Panc1 (cell line): ENCODE data around the gene GJB1. TPM values are rescaled to one million over a fixed set of nuclear protein-coding genes. Genes with fewer than 3 reads are reported as not detected.

Experiments used
- ATAC-seq: fragments of 200-7000 bp; cut with Tn5 transposase; 2 replicates; pipeline ENCODE4 v1.9.1; 2020; ENCODE audit warnings: mild to moderate bottlenecking, moderate library complexity
- BruUV-seq: library from RNA; stranded (reverse); fragments of 400-500 nt; replicated peaks from 2 replicates; lab custom pipeline; 2021; lab: Mats Ljungman, UMichigan
- CTCF ChIA-PET: fragments of 300-600 bp; sonication (Branson Sonifier 250); formaldehyde crosslinking; loops from one replicate; lab custom pipeline; 2022; ENCODE audit warnings: antibody characterized with exemption; lab: Charles Lee
- POLR2A ChIA-PET: fragments of 300-600 bp; sonication (Branson Sonifier 250); formaldehyde crosslinking; loops from one replicate; lab custom pipeline; 2022; ENCODE audit warnings: antibody characterized with exemption; lab: Charles Lee
- DNase-seq: peaks from one replicate; pipeline ENCODE4 v3.0.0-alpha.2; 2010; ENCODE audit warnings: low read depth, low spot score
- H3K27ac ChIP-seq: 2 replicates; pipeline ENCODE4 v1.5.1; 2011; ENCODE audit warnings: mild to moderate bottlenecking, low read length, inconsistent platforms
- H3K27me3 ChIP-seq: fragments of 200-500 bp; sonication (Bioruptor generic); 2 replicates; pipeline ENCODE4 v1.6.0; 2014; ENCODE audit warnings: low read length, inconsistent platforms; ENCODE audit not compliant: control insufficient read depth, insufficient read depth
- H3K36me3 ChIP-seq: fragments of 200-500 bp; sonication (Bioruptor generic); 2 replicates; pipeline ENCODE4 v1.5.1; 2014; ENCODE audit warnings: inconsistent platforms, mild to moderate bottlenecking, low read length, moderate library complexity; ENCODE audit not compliant: control insufficient read depth, insufficient read depth
- H3K4me1 ChIP-seq: 2 replicates; pipeline ENCODE4 v1.5.1; 2011; ENCODE audit warnings: inconsistent platforms, mild to moderate bottlenecking, low read length, moderate library complexity; ENCODE audit not compliant: control insufficient read depth, insufficient read depth
- H3K4me3 ChIP-seq, 2 experiments: 2 replicates each; pipeline ENCODE4 v1.5.1; 2011 to 2012; ENCODE audit warnings: low read depth in 2 of 2, low read length in 2 of 2, mild to moderate bottlenecking in 2 of 2, inconsistent platforms in 1 of 2, moderate library complexity in 1 of 2
- H3K9me3 ChIP-seq: fragments of 200-500 bp; sonication (Bioruptor generic); 2 replicates; pipeline ENCODE4 v1.5.1; 2014; ENCODE audit warnings: low read depth, mild to moderate bottlenecking, inconsistent platforms, low read length, moderate library complexity; ENCODE audit not compliant: control insufficient read depth, insufficient read depth
- POLR2AphosphoS5 ChIP-seq: IDR thresholded peaks from 2 replicates; pipeline ENCODE4 v1.6.1; 2012; ENCODE audit warnings: mild to moderate bottlenecking, low read depth, low read length, moderate library complexity
- REST ChIP-seq, 2 experiments: IDR thresholded peaks; 2 replicates each; pipeline ENCODE4 v1.6.1; 2011 to 2012; ENCODE audit warnings: low read depth in 2 of 2, control low read depth in 1 of 2, low read length in 1 of 2, mild to moderate bottlenecking in 1 of 2, moderate library complexity in 1 of 2; ENCODE audit not compliant: insufficient read depth in 1 of 2
- SIN3A ChIP-seq: IDR thresholded peaks from 2 replicates; pipeline ENCODE4 v1.6.1; 2012; ENCODE audit warnings: low read depth, mild to moderate bottlenecking, low read length, moderate library complexity, borderline replicate concordance; ENCODE audit not compliant: insufficient read depth
- TCF7L2 ChIP-seq: IDR thresholded peaks from 2 replicates; pipeline ENCODE4 v1.6.1; 2011; ENCODE audit warnings: mild to moderate bottlenecking, low read depth, low read length, inconsistent platforms
- in situ Hi-C: cut with HindIII; loops from 2 replicates; pipeline ENCODE4 v1.10.0; 2016; ENCODE audit warnings: low sequenced_read_pairs, low pct_unique_long_range_greater_than_20kb
- intact Hi-C: fragments of 100-400 bp; cut with micrococcal nuclease; formaldehyde crosslinking; loops from one replicate; pipeline ENCODE4 v1.10.0; 2022; ENCODE audit not compliant: unreplicated experiment
- total RNA-seq: library from RNA; stranded (reverse); gene quantifications from one replicate; pipeline ENCODE4 v1.2.1, GENCODE V29; 2021; ENCODE audit not compliant: unreplicated experiment
- TF ChIP-seq, protein P1 (sequence below): fragments of 450-650 bp; IDR thresholded peaks from 2 replicates; pipeline ENCODE4 v1.5.1; 2017; ENCODE audit warnings: mild to moderate bottlenecking

The GJB1 gene
- total RNA-seq, 1 experiment from 2014 or later: 0.28 TPM

- BruUV-seq: no TSS peak
- in situ Hi-C loops (no loop called here), intact Hi-C loops (no loop called here)
- no peak overlapping the region for H3K27ac ChIP-seq
- no peaks in the 10 kb centered on the region for H3K4me1 ChIP-seq
- ChIA-PET POLR2A (interaction anchor here (0.6 kb wide), 1 partner anchor 82 kb away, joined by 5 read pairs; no protein-coding TSS in a partner anchor), CTCF (no interaction called here)
- no peaks in the 10 kb centered on the region for H3K9me3 ChIP-seq
- no peak for TF ChIP-seq TCF7L2
- TF ChIP-seq, protein P1, sequence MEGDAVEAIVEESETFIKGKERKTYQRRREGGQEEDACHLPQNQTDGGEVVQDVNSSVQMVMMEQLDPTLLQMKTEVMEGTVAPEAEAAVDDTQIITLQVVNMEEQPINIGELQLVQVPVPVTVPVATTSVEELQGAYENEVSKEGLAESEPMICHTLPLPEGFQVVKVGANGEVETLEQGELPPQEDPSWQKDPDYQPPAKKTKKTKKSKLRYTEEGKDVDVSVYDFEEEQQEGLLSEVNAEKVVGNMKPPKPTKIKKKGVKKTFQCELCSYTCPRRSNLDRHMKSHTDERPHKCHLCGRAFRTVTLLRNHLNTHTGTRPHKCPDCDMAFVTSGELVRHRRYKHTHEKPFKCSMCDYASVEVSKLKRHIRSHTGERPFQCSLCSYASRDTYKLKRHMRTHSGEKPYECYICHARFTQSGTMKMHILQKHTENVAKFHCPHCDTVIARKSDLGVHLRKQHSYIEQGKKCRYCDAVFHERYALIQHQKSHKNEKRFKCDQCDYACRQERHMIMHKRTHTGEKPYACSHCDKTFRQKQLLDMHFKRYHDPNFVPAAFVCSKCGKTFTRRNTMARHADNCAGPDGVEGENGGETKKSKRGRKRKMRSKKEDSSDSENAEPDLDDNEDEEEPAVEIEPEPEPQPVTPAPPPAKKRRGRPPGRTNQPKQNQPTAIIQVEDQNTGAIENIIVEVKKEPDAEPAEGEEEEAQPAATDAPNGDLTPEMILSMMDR: no peak
- no peak for TF ChIP-seq REST (IDR thresholded peaks at IDR 0.05; ENCODE audit: insufficient read depth in 1 of 2, low read depth in 2 of 2, low read length in 1 of 2)
- no peak for TF ChIP-seq POLR2AphosphoS5
- H3K4me3 ChIP-seq: no peak overlapping the region
- no peaks in the 10 kb centered on the region for H3K27me3 ChIP-seq
- DNase-seq: no peak
- no peak for ATAC-seq
- no peaks in the 10 kb centered on the region for H3K36me3 ChIP-seq
Measured at GRCh38 chrX:71195964-71196649, 26.9 kb upstream of the GJB1 start.

DNA sequence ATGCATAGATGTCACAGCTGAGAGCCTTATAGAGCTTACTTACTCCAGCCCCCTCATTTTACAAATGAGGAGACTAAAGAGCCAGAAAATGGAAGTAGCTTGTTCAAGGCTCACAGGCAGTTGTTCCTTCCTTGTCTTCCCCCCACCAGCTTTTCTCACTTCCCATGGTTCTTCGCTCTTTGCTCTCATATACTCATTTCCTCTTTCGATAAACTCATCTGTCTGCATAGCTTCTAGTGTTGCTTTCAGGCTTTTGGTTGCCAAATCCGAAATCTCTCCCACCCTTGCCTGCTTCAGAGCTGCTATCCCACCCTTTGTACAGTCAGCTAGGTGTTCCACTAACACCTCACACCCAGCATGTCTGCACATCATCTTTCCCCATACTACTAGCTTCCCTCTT is 25.0 kb upstream of the GJB1 start:
- ATAC-seq: 0 out of 2 replicates have a peak, but pooled peaks have one; percentile 18
- no peak for DNase-seq
- no peaks in the 10 kb centered on the region for H3K27me3 ChIP-seq
- no peaks in the 10 kb centered on the region for H3K9me3 ChIP-seq
- CTCF ChIA-PET: interaction anchor here (0.6 to 0.7 kb wide), 2 partner anchors 96 to 1040 kb away, joined by 4 to 7 read pairs; no protein-coding TSS in a partner anchor
- no peaks in the 10 kb centered on the region for H3K36me3 ChIP-seq
- H3K27ac ChIP-seq: no peak overlapping the region
- intact Hi-C loops: no loop called here
- H3K4me3 ChIP-seq: no peak overlapping the region
- no TSS peak for BruUV-seq
- in situ Hi-C loops: no loop called here
- TF ChIP-seq, protein P1: no peak
- TF ChIP-seq POLR2AphosphoS5 (no peak), SIN3A (no peak), TCF7L2 (no peak), REST (IDR thresholded peaks at IDR 0.05; ENCODE audit: insufficient read depth in 1 of 2, low read depth in 2 of 2, low read length in 1 of 2) (no peak)
- H3K4me1 ChIP-seq: no peaks in the 10 kb centered on the region
- POLR2A ChIA-PET: no interaction called here
